Neuronal stem cell (in vitro differentiated cells): ENCODE data around the gene LCN1.
A peak's percentile ranks its signal among the peaks of the same experiment; 100 is the strongest.

Source experiments
- DNase-seq: peaks from one replicate; pipeline ENCODE4 v3.0.0-alpha.2; 2013; ENCODE audit warnings: low spot score
- H2AFZ ChIP-seq: one replicate; pipeline ENCODE4 v1.6.1; 2013; ENCODE audit warnings: mild to moderate bottlenecking, low read length, inconsistent platforms
- H2AK5ac ChIP-seq: 2 replicates; pipeline ENCODE4 v1.6.1; 2013; ENCODE audit warnings: low read depth, mild to moderate bottlenecking, inconsistent platforms, low read length, moderate library complexity, mixed read lengths
- H2BK120ac ChIP-seq: 2 replicates; pipeline ENCODE4 v1.6.1; 2013; ENCODE audit warnings: low read depth, mild to moderate bottlenecking, inconsistent platforms, low read length, moderate library complexity, mixed read lengths
- H2BK12ac ChIP-seq: one replicate; pipeline ENCODE4 v1.6.1; 2013; ENCODE audit warnings: low read length, inconsistent platforms
- H2BK15ac ChIP-seq: 2 replicates; pipeline ENCODE4 v1.6.1; 2013; ENCODE audit warnings: mild to moderate bottlenecking, low read length, inconsistent platforms, mixed read lengths
- H2BK5ac ChIP-seq: one replicate; pipeline ENCODE4 v1.6.1; 2013; ENCODE audit warnings: inconsistent platforms, mild to moderate bottlenecking, low read length, moderate library complexity
- H3K14ac ChIP-seq: one replicate; pipeline ENCODE4 v1.6.1; 2013; ENCODE audit warnings: low read length, inconsistent platforms
- H3K18ac ChIP-seq: 2 replicates; pipeline ENCODE4 v1.6.1; 2013; ENCODE audit warnings: low read length, inconsistent platforms
- H3K23ac ChIP-seq: 2 replicates; pipeline ENCODE4 v1.6.1; 2013; ENCODE audit warnings: low read depth, mild to moderate bottlenecking, mixed read lengths, low read length, inconsistent platforms; ENCODE audit not compliant: poor library complexity
- H3K27ac ChIP-seq: replicated peaks from 3 replicates; pipeline ENCODE4 v1.5.1; 2013; ENCODE audit warnings: low read length, inconsistent platforms
- H3K27me3 ChIP-seq, 3 experiments: 2 replicates each; pipeline ENCODE4 v1.6.1; 2013; ENCODE audit warnings: low read length in 3 of 3, mild to moderate bottlenecking in 2 of 3, inconsistent platforms in 1 of 3, low read depth in 1 of 3, mixed read lengths in 1 of 3, moderate library complexity in 1 of 3; ENCODE audit not compliant: control insufficient read depth in 3 of 3, insufficient read depth in 3 of 3
- H3K36me3 ChIP-seq, 2 donors: replicated peaks in 1 of 2; 2 replicates each; pipeline ENCODE4 v1.6.1; 2013; ENCODE audit warnings: low read length in 2 of 2; ENCODE audit not compliant: control insufficient read depth in 2 of 2, insufficient read depth in 2 of 2
- H3K4ac ChIP-seq: 2 replicates; pipeline ENCODE4 v1.6.1; 2013; ENCODE audit warnings: inconsistent platforms, mild to moderate bottlenecking, low read length, moderate library complexity
- H3K4me1 ChIP-seq, 2 donors: 1 replicate in 1 of 2; 2 replicates in 1 of 2; pipeline ENCODE4 v1.6.1; 2013; ENCODE audit warnings: low read length in 2 of 2, low read depth in 1 of 2; ENCODE audit not compliant: control insufficient read depth in 2 of 2, insufficient read depth in 1 of 2
- H3K4me2 ChIP-seq: one replicate; pipeline ENCODE4 v1.6.1; 2013; ENCODE audit warnings: mild to moderate bottlenecking, low read length, inconsistent platforms; ENCODE audit not compliant: insufficient read depth, poor library complexity, severe bottlenecking
- H3K4me3 ChIP-seq, 2 donors: 2 replicates each; pipeline ENCODE4 v1.5.1; 2013; ENCODE audit warnings: low read length in 2 of 2, mild to moderate bottlenecking in 2 of 2, inconsistent platforms in 1 of 2, moderate library complexity in 1 of 2
- H3K79me1 ChIP-seq: one replicate; pipeline ENCODE4 v1.6.1; 2013; ENCODE audit warnings: low read depth, mild to moderate bottlenecking, inconsistent platforms, low read length, moderate library complexity
- H3K9ac ChIP-seq: one replicate; pipeline ENCODE4 v1.6.1; 2013; ENCODE audit warnings: mild to moderate bottlenecking, low read depth, low read length, inconsistent platforms; ENCODE audit not compliant: poor library complexity
- H3K9me3 ChIP-seq, 2 donors: replicated peaks in 1 of 2; 2 replicates each; pipeline versions ENCODE3 to v1.6.1; 2013; ENCODE audit warnings: low read length in 2 of 2, mild to moderate bottlenecking in 2 of 2, inconsistent platforms in 1 of 2, low read depth in 1 of 2, mixed read lengths in 1 of 2, moderate library complexity in 1 of 2; ENCODE audit not compliant: control insufficient read depth in 2 of 2, insufficient read depth in 1 of 2
- H4K8ac ChIP-seq: one replicate; pipeline ENCODE4 v1.6.1; 2013; ENCODE audit warnings: low read depth, mild to moderate bottlenecking, inconsistent platforms, low read length, moderate library complexity
- H4K91ac ChIP-seq: one replicate; pipeline ENCODE4 v1.6.1; 2013; ENCODE audit warnings: low read length, low read depth, mild to moderate bottlenecking, inconsistent platforms; ENCODE audit not compliant: poor library complexity
- WGBS, 2 donors: extraction: QIAGEN DNeasy Blood & Tissue Kit; methylation state at CpG; one replicate each; pipeline ENCODE4 v1.1.7; 2013; ENCODE audit warnings: missing lambda C conversion rate in 2 of 2, mixed read lengths in 1 of 2; ENCODE audit not compliant: insufficient read length in 2 of 2, insufficient replicate concordance in 1 of 2; ENCODE audit errors: extremely low coverage in 2 of 2; 5-methylcytosine and 5-hydroxymethylcytosine counted together

Gene LCN1

DNA sequence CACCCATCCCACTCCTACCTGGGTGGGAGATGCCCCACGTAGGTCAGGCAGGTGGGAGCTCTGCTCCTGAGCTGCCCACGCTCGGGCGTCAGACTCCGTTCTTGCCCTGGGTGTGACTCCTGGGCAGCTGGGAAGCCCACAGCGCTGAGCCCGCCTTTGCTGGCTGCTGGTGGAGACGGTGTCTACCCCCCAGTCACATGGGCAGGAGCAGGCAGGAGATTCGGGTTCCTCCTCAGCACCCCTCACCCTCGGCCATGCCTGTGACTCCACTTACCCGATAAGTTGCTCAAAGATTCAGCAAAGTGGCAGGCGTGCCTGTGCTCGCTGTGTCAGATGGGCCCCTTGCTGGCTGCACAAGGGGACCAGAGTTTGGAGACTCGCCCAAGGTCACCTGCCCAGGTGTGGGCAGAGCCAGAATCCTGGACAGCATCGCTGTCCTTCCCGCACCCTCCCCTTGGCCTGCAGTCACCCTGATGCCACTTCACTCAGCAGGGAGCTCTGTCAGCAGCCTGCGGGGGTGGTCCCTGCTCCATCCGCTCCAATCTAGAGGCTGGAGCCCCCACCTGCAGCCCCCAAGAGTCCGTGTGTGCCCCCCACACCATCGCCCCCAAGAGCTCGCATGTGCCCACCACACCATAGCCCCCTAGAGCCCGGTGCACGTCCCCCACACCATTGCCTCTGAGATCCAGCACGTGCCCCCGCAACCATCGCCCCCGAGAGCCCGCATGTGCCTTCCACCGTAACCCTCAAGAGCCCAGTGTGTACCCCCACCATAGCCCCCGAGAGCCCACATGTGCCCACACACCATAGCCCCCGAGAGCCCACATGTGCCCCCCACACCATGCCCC is 4.2 kb downstream of the LCN1 start:
- Histone ChIP-seq H3K36me3 (no peaks in the 10 kb centered on the region), H3K4me1 (peaks cover 0 to 6% of the 10 kb centered on the region in 2 donors), H2AK5ac (peak overlapping the region; percentile 70), H3K4ac (no peak overlapping the region), H3K14ac (no peak overlapping the region), H2BK5ac (peak overlapping the region; percentile 39), H2BK120ac (no peak overlapping the region), H2BK15ac (peak overlapping the region; percentile 67), H3K9me3 (no peaks in the 10 kb centered on the region), H2AFZ (no peak overlapping the region), H3K23ac (peak overlapping the region; percentile 5), H3K27ac (no peak overlapping the region), H3K79me1 (no peaks in the 10 kb centered on the region), H3K27me3 (peaks cover 0 to 7% (median 0%) of the 10 kb centered on the region in 3 experiments), H3K9ac (no peak overlapping the region), H3K4me2 (no peak overlapping the region), H4K91ac (no peak overlapping the region), H2BK12ac (peak overlapping the region; percentile 22), H3K18ac (peak overlapping the region; percentile 64), H4K8ac (no peak overlapping the region), H3K4me3 (no peak overlapping the region)
- DNase-seq = no peak
- no CpG with 5 or more reads among the region's 31 CpGs for whole genome bisulfite sequencing, 2 donors

DNA sequence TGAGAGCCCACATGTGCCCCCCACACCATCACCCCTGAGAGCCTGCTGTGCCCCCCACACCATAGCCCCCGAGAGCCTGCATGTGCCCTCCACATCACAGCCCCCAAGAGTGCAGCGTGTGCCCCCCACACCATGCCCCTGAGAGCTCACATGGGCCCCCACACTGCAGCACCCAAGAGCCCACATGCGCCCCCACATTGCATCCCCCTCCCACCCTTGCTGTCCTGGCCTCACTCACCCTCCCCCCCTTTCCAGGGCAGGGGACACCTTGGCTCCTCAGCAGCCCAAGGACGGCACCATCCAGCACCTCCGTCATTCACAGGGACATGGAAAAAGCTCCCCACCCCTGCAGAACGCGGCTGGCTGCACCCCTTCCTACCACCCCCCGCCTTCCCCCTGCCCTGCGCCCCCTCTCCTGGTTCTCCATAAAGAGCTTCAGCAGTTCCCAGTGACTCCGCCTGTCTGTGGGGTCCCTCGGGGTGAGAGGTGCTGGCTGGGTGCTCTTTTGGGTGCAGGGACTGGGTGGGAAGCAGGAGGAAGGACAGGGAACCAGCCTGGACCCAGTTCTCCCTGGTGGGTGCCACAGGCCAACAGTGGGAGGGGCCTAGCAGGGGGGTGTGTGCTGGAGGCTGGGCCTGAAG is 5.0 kb downstream of the LCN1 start:
- no peak overlapping the region for H3K27ac ChIP-seq
- peak overlapping the region; percentile 16 for H2BK12ac ChIP-seq
- peaks cover 0 to 6% of the 10 kb centered on the region in 2 donors for H3K4me1 ChIP-seq
- no peaks in the 10 kb centered on the region for H3K9me3 ChIP-seq
- H3K4me2 ChIP-seq = no peak overlapping the region
- no peak overlapping the region for H3K9ac ChIP-seq
- no peak overlapping the region for H3K4ac ChIP-seq
- peaks cover 0 to 7% (median 0%) of the 10 kb centered on the region in 3 experiments for H3K27me3 ChIP-seq
- no peak overlapping the region for H2AFZ ChIP-seq
- no peaks in the 10 kb centered on the region for H3K36me3 ChIP-seq
- no peak overlapping the region for H2BK120ac ChIP-seq
- H2BK15ac ChIP-seq = peak overlapping the region; percentile 67
- peak overlapping the region; percentile 75 for H2BK5ac ChIP-seq
- no peak for DNase-seq
- H3K79me1 ChIP-seq = no peaks in the 10 kb centered on the region
- H3K23ac ChIP-seq = no peak overlapping the region
- H3K14ac ChIP-seq = no peak overlapping the region
- WGBS, 2 donors = no CpG with 5 or more reads among the region's 11 CpGs
- no peak overlapping the region for H4K91ac ChIP-seq
- H4K8ac ChIP-seq = no peak overlapping the region
- H3K4me3 ChIP-seq = no peak overlapping the region
- no peak overlapping the region for H2AK5ac ChIP-seq
- peak overlapping the region; percentile 70 for H3K18ac ChIP-seq

DNA sequence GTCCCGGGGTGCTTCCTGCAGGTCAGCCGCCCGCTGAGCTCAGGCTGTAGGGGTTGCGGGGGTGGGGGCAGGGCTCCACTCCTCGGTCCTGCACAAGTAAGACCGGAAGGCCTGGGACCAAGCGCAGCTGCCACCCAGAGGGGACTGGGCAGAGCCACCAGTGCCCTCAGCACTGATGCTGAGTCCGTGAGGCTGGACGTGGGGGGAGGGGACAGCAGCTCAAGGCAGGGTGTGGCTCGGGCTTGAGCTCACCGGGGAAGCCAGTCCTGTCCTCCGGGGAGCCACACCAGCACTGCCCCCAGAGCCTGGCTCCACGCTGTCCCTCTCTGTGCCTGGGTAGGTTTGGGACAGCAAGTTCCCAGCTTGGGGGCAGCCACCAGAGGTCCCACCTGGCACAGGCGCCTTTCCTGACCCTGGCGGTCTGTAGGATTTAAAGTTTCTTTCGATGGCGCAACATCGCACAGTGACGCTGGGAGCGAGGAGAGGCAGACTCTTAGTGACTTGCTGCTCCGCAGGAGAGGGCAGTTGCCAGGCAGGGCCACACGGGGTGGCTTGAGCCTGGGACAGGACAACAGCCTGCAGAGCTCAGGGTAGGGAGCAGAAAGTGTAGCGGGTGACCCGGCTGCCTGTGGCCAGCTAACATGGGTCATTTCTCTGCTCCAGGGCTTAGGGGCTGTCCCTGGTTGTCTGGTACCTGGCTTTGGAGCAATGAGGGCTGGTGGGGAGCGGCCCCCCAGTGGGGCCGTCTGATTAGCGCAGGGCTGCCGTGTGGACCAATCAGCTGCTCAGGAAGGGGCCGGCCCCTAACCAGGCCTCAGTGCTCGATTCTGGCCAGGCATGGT is 5.7 kb downstream of the LCN1 start:
- Histone ChIP-seq H3K9ac (peak overlapping the region; percentile 4), H4K91ac (no peak overlapping the region), H2BK15ac (peak overlapping the region; percentile 67), H2BK120ac (no peak overlapping the region), H3K4me2 (no peak overlapping the region), H3K27me3 (peaks cover 0 to 7% (median 0%) of the 10 kb centered on the region in 3 experiments), H2AFZ (no peak overlapping the region), H2BK5ac (peak overlapping the region; percentile 75), H3K36me3 (no peaks in the 10 kb centered on the region), H3K9me3 (no peaks in the 10 kb centered on the region), H2BK12ac (peak overlapping the region; percentile 16), H3K4me1 (peaks cover 0 to 6% of the 10 kb centered on the region in 2 donors), H3K14ac (peak overlapping the region; percentile 47), H3K18ac (peak overlapping the region; percentile 70), H4K8ac (peak overlapping the region; percentile 86), H3K27ac (no peak overlapping the region), H3K23ac (peak overlapping the region; percentile 55), H3K4me3 (no peak overlapping the region), H2AK5ac (peak overlapping the region; percentile 40), H3K4ac (peak overlapping the region; percentile 76), H3K79me1 (no peaks in the 10 kb centered on the region)
- no peak for DNase-seq
- no CpG with 5 or more reads among the region's 30 CpGs for WGBS, 2 donors
